Measurements from ENCODE around the gene FGF23.

DNA sequence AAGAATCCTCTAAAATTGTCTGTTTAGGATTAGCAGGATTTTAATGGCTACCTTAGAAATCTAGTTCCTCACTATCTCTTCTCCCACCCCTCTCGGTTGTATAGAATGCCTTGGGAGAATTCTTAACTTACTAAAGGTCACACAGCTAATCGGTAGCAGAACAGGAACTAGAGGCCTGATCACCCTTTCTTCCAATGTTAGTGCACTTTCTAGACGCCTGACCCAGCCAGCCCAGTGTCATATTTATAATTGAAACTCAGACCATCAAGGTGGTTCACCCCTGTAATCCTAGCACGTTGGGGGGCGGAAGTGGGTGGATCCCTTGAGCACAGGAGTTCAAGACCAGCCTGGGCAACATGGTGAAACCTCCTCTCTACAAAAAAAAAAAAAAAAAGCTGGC, 56.8 kb downstream of the FGF23 start:
- TF ChIP-seq POLR2A (IDR thresholded peaks at IDR 0.05) (no peak), CTCF (IDR thresholded peaks at IDR 0.05) (no peak), POLR2AphosphoS5 (IDR thresholded peaks at IDR 0.05; ENCODE audit: insufficient read depth in 1 of 2, low read depth in 1 of 2) (no peak)

All from vagina (tissue), 2 donors.